ENCODE results near the gene DTX3. TPM values are rescaled to one million over a fixed set of nuclear protein-coding genes. Genes with fewer than 3 reads are reported as not detected.
A peak's percentile ranks its signal among the peaks of the same experiment; 100 is the strongest.

Gene DTX3
- total RNA-seq, 1 experiment from 2014 or later, result 67.5 TPM

DNA sequence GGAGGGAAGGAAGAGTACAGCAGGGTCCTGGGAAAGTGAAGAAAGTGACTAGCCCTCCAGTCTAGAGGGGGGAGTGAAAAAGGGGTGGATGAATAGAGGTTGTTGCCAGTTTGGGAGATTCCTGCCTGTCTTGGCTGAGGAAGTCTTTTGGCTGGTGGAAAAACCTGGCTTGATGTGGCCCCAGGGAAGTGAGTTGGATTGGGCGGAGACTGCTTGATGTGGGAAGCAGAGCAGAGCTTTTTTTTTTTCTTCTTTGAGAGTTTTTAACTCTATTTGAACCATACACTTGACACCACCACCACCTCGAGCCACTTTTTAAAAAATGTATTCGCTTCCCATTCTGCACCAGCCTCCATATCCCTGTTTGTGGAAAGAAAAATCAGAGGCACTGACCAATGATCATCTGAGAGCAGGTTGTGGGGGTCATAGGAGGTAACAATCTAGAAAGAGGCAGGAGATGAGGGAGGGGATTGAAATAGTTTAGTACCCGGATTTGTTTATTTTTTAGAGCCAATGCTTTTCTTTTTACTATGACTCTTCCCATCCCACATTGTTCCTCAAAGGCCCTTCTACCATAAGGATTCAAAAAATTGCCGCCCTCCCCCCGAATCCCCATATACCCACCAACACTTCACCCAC, 690 bp upstream of the DTX3 start:
- Histone ChIP-seq H3K4me2 (ENCODE audit: insufficient read depth, insufficient read length, low read length) (peak overlapping the region; percentile 89), H3K9me3 (ENCODE audit: control insufficient read depth, low read depth, low read length) (no peaks in the 10 kb centered on the region), H2AK5ac (ENCODE audit: insufficient read length, low read length) (no peak overlapping the region), H2BK120ac (ENCODE audit: low read depth, low read length, poor library complexity, severe bottlenecking) (no peak overlapping the region), H3K23ac (ENCODE audit: insufficient read length, low read depth, low read length) (no peak overlapping the region), H3K27ac (ENCODE audit: insufficient read length, low read depth, low read length) (no peak overlapping the region), H2BK20ac (ENCODE audit: low read depth, low read length, poor library complexity, severe bottlenecking) (peak overlapping the region; percentile 32), H3T11ph (ENCODE audit: low read length) (no peak overlapping the region), H3K4me1 (ENCODE audit: insufficient read depth, low read length) (peaks cover 3% of the 10 kb centered on the region), H3K18ac (ENCODE audit: insufficient read length, low read depth, low read length) (peak overlapping the region; percentile 94), H2AFZ (ENCODE audit: low read length) (no peak overlapping the region), H4K20me1 (ENCODE audit: control insufficient read depth, insufficient read depth, insufficient read length) (no peaks in the 10 kb centered on the region), H2BK12ac (ENCODE audit: insufficient read length, low read depth, low read length) (peak overlapping the region; percentile 30), H4K5ac (ENCODE audit: insufficient read length, low read depth, low read length) (peak overlapping the region; percentile 63), H2BK5ac (ENCODE audit: insufficient read length, low read length) (no peak overlapping the region), H3K79me1 (ENCODE audit: insufficient read depth, low read depth, low read length, poor library complexity, severe bottlenecking) (no peaks in the 10 kb centered on the region), H4K91ac (ENCODE audit: insufficient read length, low read depth, low read length) (no peak overlapping the region), H4K8ac (replicated peaks; ENCODE audit: insufficient read length, low read depth, low read length) (no peak overlapping the region), H3K56ac (ENCODE audit: insufficient read length, low read depth, low read length) (no peak overlapping the region), H3K14ac (ENCODE audit: insufficient read depth, low read length) (peak overlapping the region; percentile 99), H2BK15ac (ENCODE audit: low read depth, low read length) (no peak overlapping the region), H3K9ac (ENCODE audit: extremely low read depth, insufficient read length, low read length) (peak overlapping the region; percentile 66), H3K79me2 (ENCODE audit: insufficient read depth, low read length) (no peaks in the 10 kb centered on the region), H3K27me3 (ENCODE audit: insufficient read depth, low read length) (no peaks in the 10 kb centered on the region), H3K23me2 (ENCODE audit: insufficient read length, low read depth, low read length, poor library complexity, severe bottlenecking) (peaks cover 14% of the 10 kb centered on the region), H3K4ac (ENCODE audit: low read depth, low read length) (no peak overlapping the region)
- Mint-ChIP-seq H3K4me1 (peaks cover 25 to 28% of the 10 kb centered on the region in 2 experiments), H3K27me3 (ENCODE audit: low read depth) (no peaks in the 10 kb centered on the region), H3K27ac (peak overlapping the region; percentile 94 to 98 (median 97)), H3K36me3 (ENCODE audit: insufficient read depth in 1 of 3, low read depth in 3 of 3) (peaks cover 12 to 61% (median 42%) of the 10 kb centered on the region in 3 experiments), H3K9me3 (no peaks in the 10 kb centered on the region; a peak in 1 of 5 replicates), H3K4me3 (peak overlapping the region; percentile 90)
- no CpG with 5 or more reads among the region's 6 CpGs for WGBS (ENCODE audit: extremely low coverage, insufficient read length, low lambda C conversion rate)
- peak; percentile 76 for DNase-seq
- TF ChIP-seq, protein P1, sequence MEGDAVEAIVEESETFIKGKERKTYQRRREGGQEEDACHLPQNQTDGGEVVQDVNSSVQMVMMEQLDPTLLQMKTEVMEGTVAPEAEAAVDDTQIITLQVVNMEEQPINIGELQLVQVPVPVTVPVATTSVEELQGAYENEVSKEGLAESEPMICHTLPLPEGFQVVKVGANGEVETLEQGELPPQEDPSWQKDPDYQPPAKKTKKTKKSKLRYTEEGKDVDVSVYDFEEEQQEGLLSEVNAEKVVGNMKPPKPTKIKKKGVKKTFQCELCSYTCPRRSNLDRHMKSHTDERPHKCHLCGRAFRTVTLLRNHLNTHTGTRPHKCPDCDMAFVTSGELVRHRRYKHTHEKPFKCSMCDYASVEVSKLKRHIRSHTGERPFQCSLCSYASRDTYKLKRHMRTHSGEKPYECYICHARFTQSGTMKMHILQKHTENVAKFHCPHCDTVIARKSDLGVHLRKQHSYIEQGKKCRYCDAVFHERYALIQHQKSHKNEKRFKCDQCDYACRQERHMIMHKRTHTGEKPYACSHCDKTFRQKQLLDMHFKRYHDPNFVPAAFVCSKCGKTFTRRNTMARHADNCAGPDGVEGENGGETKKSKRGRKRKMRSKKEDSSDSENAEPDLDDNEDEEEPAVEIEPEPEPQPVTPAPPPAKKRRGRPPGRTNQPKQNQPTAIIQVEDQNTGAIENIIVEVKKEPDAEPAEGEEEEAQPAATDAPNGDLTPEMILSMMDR (conservative IDR thresholded peaks at IDR 0.05), result no peak
